Esophagus muscularis mucosa (tissue), 4 donors: ENCODE data around the gene LRP3. TPM values are rescaled to one million over a fixed set of nuclear protein-coding genes. Genes with fewer than 3 reads are reported as not detected.
"Not testable (repeated sequence)": the region's sequence is repeated elsewhere in the genome, so short reads cannot be mapped to it uniquely, and the experiment has no call there.

Source experiments
- DNase-seq: peaks from one replicate; pipeline ENCODE4 v3.0.0-alpha.2; 2017; ENCODE audit errors: extremely low spot score
- H3K27ac ChIP-seq, 4 donors: fragments of 200-600 bp; sonication (generic); replicated peaks in 1 of 4; 1 replicate in 3 of 4; 2 replicates in 1 of 4; pipeline ENCODE4 v1.5.1; 2016 to 2019; ENCODE audit warnings: mild to moderate bottlenecking in 1 of 4
- H3K27me3 ChIP-seq, 4 donors: fragments of 200-600 bp; sonication (generic); one replicate each; pipeline versions ENCODE4 v1.5.1 to v1.6.0; 2016 to 2019
- H3K36me3 ChIP-seq, 4 donors: fragments of 200-600 bp; sonication (generic); one replicate each; pipeline ENCODE4 v1.5.1; 2016 to 2019
- H3K4me1 ChIP-seq, 4 donors: fragments of 200-600 bp; sonication (generic); one replicate each; pipeline ENCODE4 v1.5.1; 2016 to 2019
- H3K4me3 ChIP-seq, 4 donors: fragments of 200-600 bp; sonication (generic); 1 replicate in 2 of 4; 2 replicates in 2 of 4; pipeline ENCODE4 v1.5.1; 2016 to 2019; ENCODE audit warnings: mild to moderate bottlenecking in 4 of 4, moderate library complexity in 1 of 4
- H3K9me3 ChIP-seq, 4 donors: fragments of 200-600 bp; sonication (generic); 1 replicate in 3 of 4; 2 replicates in 1 of 4; pipeline ENCODE4 v1.5.1; 2016 to 2019
- EP300 ChIP-seq: sonication (generic); formaldehyde crosslinking; IDR thresholded peaks from one replicate; pipeline ENCODE4 v1.6.1; 2017; ENCODE audit warnings: antibody characterized with exemption
- POLR2A ChIP-seq: fragments of 450-650 bp; IDR thresholded peaks from one replicate; pipeline ENCODE4 v1.6.1; 2017; ENCODE audit warnings: antibody characterized with exemption, moderate library complexity, mild to moderate bottlenecking, low read depth
- POLR2AphosphoS5 ChIP-seq, 2 donors: sonication (generic); formaldehyde crosslinking; IDR thresholded peaks; one replicate each; pipeline ENCODE4 v1.6.1; 2017; ENCODE audit warnings: antibody characterized with exemption in 2 of 2
- WGBS: methylation state at CpG from one replicate; pipeline ENCODE4 v1.1.5; 2018; 5-methylcytosine and 5-hydroxymethylcytosine counted together
- intact Hi-C: fragments of 100-400 bp; cut with DNase I; formaldehyde crosslinking; loops from one replicate; pipeline ENCODE4 v1.15.1; 2023
- total RNA-seq, 4 donors: library from RNA; depleted of rRNA; stranded (reverse); fragments of >200 nt; gene quantifications; one replicate each; pipeline versions ENCODE4 v1.1.0 to v1.2.1, GENCODE V29; 2016
- TF ChIP-seq, protein P1 (sequence below), 3 experiments: fragments of 200-600 bp in 2 of 3; fragments of 450-650 bp in 1 of 3; sonication (generic) in 2 of 3; IDR thresholded peaks; one replicate each; pipeline ENCODE4 v1.5.1; 2017 to 2019; ENCODE audit warnings: antibody characterized with exemption in 3 of 3, mild to moderate bottlenecking in 2 of 3, moderate library complexity in 1 of 3

The LRP3 gene
- total RNA-seq, 4 donors from 2014 or later, result 34.5 to 76.7 (median 62.6) TPM

GRCh38 chr19:33187183-33187540 is 7.0 kb upstream of the LRP3 start:
- no peak for TF ChIP-seq EP300
- TF ChIP-seq POLR2A, result no peak
- TF ChIP-seq POLR2AphosphoS5 (IDR thresholded peaks at IDR 0.05), result no peak
- TF ChIP-seq, protein P1, sequence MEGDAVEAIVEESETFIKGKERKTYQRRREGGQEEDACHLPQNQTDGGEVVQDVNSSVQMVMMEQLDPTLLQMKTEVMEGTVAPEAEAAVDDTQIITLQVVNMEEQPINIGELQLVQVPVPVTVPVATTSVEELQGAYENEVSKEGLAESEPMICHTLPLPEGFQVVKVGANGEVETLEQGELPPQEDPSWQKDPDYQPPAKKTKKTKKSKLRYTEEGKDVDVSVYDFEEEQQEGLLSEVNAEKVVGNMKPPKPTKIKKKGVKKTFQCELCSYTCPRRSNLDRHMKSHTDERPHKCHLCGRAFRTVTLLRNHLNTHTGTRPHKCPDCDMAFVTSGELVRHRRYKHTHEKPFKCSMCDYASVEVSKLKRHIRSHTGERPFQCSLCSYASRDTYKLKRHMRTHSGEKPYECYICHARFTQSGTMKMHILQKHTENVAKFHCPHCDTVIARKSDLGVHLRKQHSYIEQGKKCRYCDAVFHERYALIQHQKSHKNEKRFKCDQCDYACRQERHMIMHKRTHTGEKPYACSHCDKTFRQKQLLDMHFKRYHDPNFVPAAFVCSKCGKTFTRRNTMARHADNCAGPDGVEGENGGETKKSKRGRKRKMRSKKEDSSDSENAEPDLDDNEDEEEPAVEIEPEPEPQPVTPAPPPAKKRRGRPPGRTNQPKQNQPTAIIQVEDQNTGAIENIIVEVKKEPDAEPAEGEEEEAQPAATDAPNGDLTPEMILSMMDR (IDR thresholded peaks at IDR 0.05), result no peak
- Histone ChIP-seq H3K9me3 (no peaks in the 10 kb centered on the region), H3K4me3 (no peak overlapping the region), H3K4me1 (peaks cover 0 to 10% (median 8%) of the 10 kb centered on the region in 4 donors), H3K36me3 (no peaks in the 10 kb centered on the region), H3K27ac (no peak overlapping the region), H3K27me3 (no peaks in the 10 kb centered on the region)
- 68% methylated on average over 7 of the region's 8 CpGs for WGBS
- no peak for DNase-seq
- intact Hi-C loops, result no loop called here

DNA sequence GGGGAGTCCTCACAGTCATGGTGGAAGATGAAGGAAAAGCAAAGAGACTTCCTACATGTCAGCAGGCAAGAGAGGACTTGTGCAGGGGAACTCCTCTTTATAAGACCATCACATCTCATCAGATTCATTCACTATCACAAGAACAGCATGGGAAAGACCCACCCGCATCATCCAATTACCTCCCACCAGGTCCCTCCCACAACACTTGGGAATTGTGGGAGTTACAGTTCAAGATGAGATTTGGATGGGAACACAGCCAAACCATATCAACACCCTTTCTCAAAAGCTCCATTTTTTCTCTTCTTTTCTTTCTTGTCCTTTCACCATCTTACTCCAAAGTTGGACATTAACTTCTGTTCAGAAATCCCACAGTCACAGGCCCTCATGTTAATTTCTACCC is 4.7 kb upstream of the LRP3 start:
- no peak for TF ChIP-seq POLR2A
- TF ChIP-seq POLR2AphosphoS5 (IDR thresholded peaks at IDR 0.05), result no peak
- no peak for TF ChIP-seq EP300
- TF ChIP-seq, protein P1 (IDR thresholded peaks at IDR 0.05), result no peak
- Histone ChIP-seq H3K9me3 (no peaks in the 10 kb centered on the region), H3K36me3 (no peaks in the 10 kb centered on the region), H3K4me3 (no peak overlapping the region), H3K4me1 (peaks cover 0 to 12% (median 4%) of the 10 kb centered on the region in 4 donors), H3K27ac (no peak overlapping the region), H3K27me3 (no peaks in the 10 kb centered on the region)
- intact Hi-C loops, result no loop called here
- 50% methylated on average over 1 of the region's 1 CpG for WGBS
- DNase-seq, result no peak

- intact Hi-C loops, DNase-seq, H3K27me3 ChIP-seq: not testable (repeated sequence)
These were observed 3.0 kb upstream of the LRP3 start for GRCh38 chr19:33191092-33191491.

GRCh38 chr19:33191501-33191900 is 2.6 kb upstream of the LRP3 start:
- intact Hi-C loops, result no loop called here
- DNase-seq, result no peak
- Histone ChIP-seq H3K4me1 (peaks cover 14 to 25% (median 18%) of the 10 kb centered on the region in 4 donors), H3K27ac (no peak overlapping the region), H3K36me3 (no peaks in the 10 kb centered on the region), H3K4me3 (no peak overlapping the region), H3K27me3 (no peaks in the 10 kb centered on the region), H3K9me3 (no peaks in the 10 kb centered on the region)
- 80% methylated on average over 5 of the region's 6 CpGs for WGBS
- TF ChIP-seq POLR2A, result no peak
- TF ChIP-seq, protein P1 (IDR thresholded peaks at IDR 0.05), result no peak
- TF ChIP-seq EP300, result no peak

More at GRCh38 chr19:33191092-33191491, 3.0 kb upstream of the LRP3 start:
- not testable (repeated sequence) for H3K4me3 ChIP-seq, H3K9me3 ChIP-seq, H3K27ac ChIP-seq, H3K36me3 ChIP-seq
- 93% methylated on average over 4 of the region's 4 CpGs for WGBS
- peaks cover 11 to 21% (median 16%) of the 10 kb centered on the region in 4 donors for H3K4me1 ChIP-seq

DNA sequence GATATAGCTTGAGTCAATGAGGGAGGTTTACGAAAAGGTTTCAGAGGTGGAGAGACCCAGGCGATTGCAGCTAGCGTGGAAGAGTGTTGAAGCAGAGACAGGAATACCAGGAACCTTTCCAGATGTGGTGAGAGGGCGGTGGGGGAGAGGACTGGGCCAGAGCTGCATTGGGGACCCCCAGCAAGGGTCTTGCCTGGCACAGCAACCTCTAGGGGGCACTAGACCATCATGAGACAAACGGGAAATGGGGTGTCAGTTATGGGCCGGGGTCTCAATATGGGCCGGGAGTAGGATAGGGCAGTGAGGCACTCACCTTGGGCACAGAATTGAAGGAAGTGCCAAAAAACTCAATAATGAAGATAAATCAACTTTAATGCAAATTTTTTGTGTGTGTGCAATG is 2.1 kb upstream of the LRP3 start:
- H3K36me3 ChIP-seq, result peaks cover 0 to 3% (median 0%) of the 10 kb centered on the region in 4 donors
- 68% methylated on average over 7 of the region's 7 CpGs for WGBS
- no peak for DNase-seq
- no peaks in the 10 kb centered on the region for H3K27me3 ChIP-seq
- TF ChIP-seq EP300 (no peak), POLR2A (no peak), POLR2AphosphoS5 (IDR thresholded peaks at IDR 0.05) (no peak)
- TF ChIP-seq, protein P1 (IDR thresholded peaks at IDR 0.05), result no peak
- intact Hi-C loops, result no loop called here
- H3K27ac ChIP-seq, result no peak overlapping the region
- H3K9me3 ChIP-seq, result no peaks in the 10 kb centered on the region
- peaks cover 14 to 27% (median 18%) of the 10 kb centered on the region in 4 donors for H3K4me1 ChIP-seq
- no peak overlapping the region for H3K4me3 ChIP-seq
